GM12891 (cell line): ENCODE measurements around the gene CDK14.

Source experiments
- DNase-seq: peaks from one replicate; pipeline ENCODE4 v3.0.0; 2011; ENCODE audit warnings: low spot score; ENCODE audit not compliant: insufficient read length
- FAIRE-seq: peaks from 2 replicates; lab custom pipeline; 2011; peaks lifted over from hg19 to GRCh38; lab: Jason Lieb, UNC
- PAX5 ChIP-seq: IDR thresholded peaks from 2 replicates; pipeline ENCODE4 v1.6.1; 2011; ENCODE audit warnings: low read length, moderate library complexity, mild to moderate bottlenecking; ENCODE audit not compliant: insufficient read depth, severe bottlenecking
- POLR2A ChIP-seq: IDR thresholded peaks from 2 replicates; pipeline ENCODE4 v1.6.1; 2011; ENCODE audit warnings: low read depth, low read length, control low read depth
- POLR2AphosphoS5 ChIP-seq: IDR thresholded peaks from 2 replicates; pipeline ENCODE4 v1.6.1; 2011; ENCODE audit warnings: low read depth, low read length, control low read depth
- POU2F2 ChIP-seq: IDR thresholded peaks from 2 replicates; pipeline ENCODE4 v1.6.1; 2011; ENCODE audit warnings: low read depth, mild to moderate bottlenecking, control low read depth, low read length, moderate library complexity
- SPI1 ChIP-seq: IDR thresholded peaks from 2 replicates; pipeline ENCODE4 v1.6.1; 2011; ENCODE audit warnings: low read depth, low read length, control low read depth
- TAF1 ChIP-seq: IDR thresholded peaks from 2 replicates; pipeline ENCODE4 v1.6.1; 2011; ENCODE audit warnings: low read depth, low read length, control low read depth

The CDK14 gene

DNA sequence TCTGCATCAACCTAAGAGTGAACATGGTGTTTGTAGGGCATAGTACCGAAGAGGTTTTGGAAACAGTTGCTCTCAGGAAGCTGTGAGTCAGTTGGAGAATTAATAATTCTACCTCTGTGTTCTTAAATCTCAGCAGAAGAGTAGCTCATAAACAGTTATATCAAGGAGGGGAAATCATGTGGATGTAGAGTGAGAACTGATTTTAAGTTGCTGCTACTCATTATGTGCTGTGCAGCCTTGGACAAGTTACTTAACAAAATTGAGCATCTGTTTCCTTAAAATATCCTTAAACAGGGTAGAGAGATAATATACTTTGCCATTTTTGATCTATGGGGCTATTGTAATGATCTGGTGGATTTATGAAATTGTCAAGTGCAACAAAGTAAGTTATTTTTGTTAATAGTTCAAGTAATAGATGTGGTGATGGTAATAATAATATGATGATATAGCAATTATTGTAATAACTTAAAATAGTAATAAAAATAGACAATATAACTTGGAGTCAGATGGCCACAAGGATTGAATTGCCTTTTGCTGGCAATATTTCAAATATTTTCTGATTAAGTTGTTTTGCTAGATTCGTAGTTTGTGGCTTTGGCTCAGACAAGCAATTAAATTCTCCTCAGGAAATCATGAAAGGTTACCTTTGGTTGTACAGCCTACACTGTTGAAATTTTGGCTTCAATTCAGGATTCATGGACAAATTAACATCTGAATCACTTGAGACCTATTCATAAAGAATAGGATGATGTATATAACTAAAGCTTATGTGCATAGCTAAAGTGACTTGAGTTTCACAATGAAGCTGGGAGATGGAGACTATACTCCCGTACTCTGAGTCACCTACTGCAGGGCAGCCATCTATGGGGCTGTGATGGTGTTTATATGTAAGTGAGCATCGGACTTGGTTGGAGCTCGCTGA lies 228.5 kb downstream of the CDK14 start:
- DNase-seq (no peak), FAIRE-seq (no peak)
- TF ChIP-seq TAF1, result no peak
- no peak for TF ChIP-seq POLR2A
- TF ChIP-seq SPI1, result no peak
- no peak for TF ChIP-seq PAX5
- no peak for TF ChIP-seq POLR2AphosphoS5
- TF ChIP-seq POU2F2, result no peak

DNA sequence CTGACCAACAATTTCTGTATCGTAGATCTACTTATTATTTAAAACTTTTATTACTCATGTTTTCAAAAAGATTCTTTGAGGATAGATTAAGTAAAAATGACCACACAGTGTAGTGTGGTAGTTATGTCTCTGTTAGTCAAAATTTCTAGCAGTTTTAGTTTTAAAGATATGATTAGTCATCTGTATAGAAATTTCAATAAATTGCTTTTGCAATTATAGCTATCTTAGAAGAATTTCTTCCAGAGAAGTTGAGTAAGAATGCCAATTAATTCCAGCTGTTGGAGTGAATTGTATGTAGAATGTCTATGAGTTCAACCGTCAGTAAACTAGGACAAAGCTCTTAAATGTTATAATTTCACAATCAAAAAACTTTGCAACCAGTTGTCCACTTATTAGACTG lies 229.7 kb downstream of the CDK14 start:
- no peak for FAIRE-seq

DNA sequence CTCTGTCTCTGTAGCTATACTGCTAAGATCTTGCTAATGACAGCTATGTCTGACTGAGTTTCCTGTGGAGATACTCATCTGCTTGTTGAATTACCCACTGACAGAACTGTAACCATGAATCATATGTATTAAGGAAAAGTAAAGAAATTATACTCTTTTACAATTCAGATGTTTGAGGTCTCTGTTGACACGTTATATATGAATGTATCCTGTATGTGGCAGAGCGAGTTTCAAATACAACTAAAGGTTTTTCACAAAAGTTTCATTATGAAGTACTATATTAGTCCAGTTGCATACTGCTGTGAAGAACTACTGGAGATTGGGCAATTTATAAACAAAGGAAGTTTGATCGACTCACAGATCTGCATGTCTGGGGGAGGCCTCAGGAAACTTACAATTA lies 232.5 kb downstream of the CDK14 start:
- TF ChIP-seq POLR2AphosphoS5, result no peak
- TF ChIP-seq POLR2A, result no peak
- TF ChIP-seq TAF1, result no peak
- TF ChIP-seq SPI1, result no peak
- no peak for TF ChIP-seq PAX5
- TF ChIP-seq POU2F2, result no peak
- DNase-seq, result no peak
- no peak for FAIRE-seq

More for the DNA sequence above, 229.7 kb downstream of the CDK14 start:
- TF ChIP-seq POLR2AphosphoS5 (no peak), SPI1 (no peak), POU2F2 (no peak), POLR2A (no peak), TAF1 (no peak), PAX5 (no peak)
- DNase-seq, result no peak

DNA sequence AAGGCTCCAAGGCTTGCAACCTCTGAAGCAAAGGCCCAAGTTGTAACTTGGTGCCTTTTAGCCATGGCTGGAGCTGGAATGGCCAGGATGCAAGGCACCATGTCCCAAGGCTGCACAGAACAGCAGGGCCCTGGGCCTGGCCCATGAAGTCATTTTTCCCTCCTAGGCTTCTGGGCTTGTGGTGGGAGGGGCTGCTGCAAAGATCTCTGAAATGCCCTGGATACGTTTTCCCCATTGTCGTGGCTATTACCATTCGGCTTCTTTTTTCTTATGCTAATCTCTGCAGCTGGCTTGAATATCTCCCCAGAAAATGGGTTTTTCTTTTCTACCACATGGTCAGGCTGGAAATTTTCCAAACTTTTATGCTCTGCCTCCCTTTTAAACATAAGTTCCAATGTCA lies 234.2 kb downstream of the CDK14 start:
- FAIRE-seq (no peak), DNase-seq (no peak)
- TF ChIP-seq PAX5, result no peak
- no peak for TF ChIP-seq TAF1
- TF ChIP-seq POLR2A, result no peak
- TF ChIP-seq POLR2AphosphoS5, result no peak
- no peak for TF ChIP-seq POU2F2

DNA sequence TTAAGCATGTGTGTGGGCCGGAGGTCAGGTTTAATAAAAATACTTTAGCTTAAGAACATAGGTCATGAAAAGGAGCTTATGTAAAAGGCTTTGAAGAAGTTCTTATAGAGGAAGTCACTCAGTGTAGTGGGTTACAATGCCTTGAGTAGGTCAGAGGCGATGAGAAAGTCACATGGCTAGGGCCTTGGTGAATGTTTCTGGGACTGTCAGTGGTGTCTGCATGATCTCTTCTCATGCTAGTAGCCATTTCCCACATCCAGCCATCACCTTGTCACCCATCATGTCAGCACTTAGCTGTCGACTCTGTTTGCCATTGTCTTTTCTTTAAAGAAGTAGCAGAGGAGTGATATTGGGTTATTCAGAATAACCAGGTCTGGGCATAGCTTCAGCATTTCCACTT lies 236.6 kb downstream of the CDK14 start:
- FAIRE-seq (peak; percentile 51), DNase-seq (no peak)
- TF ChIP-seq POU2F2, result no peak
- no peak for TF ChIP-seq POLR2AphosphoS5
- TF ChIP-seq SPI1, result 0 out of 2 replicates have a peak, but pooled peaks have one; percentile 8
- TF ChIP-seq PAX5, result no peak
- TF ChIP-seq POLR2A, result no peak

DNA sequence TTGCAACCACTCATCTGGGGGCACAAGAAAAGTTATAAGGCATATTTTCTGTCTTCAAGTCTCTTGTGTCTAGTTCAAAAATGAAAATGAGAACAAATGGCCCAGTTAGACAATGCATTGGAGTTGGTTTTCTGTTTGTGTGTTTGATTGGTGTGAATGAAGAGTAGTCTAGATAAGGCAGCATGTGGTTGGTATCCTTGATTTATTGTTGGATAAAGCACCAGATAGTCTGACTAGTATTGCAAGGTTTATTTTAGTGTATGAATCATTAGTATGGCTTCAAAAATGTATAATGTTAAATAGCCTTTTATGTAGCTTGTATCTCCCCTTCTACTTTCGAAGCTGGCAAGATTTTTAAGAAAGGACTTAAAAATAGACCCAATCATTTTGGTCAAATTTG lies 237.3 kb downstream of the CDK14 start:
- DNase-seq (no peak), FAIRE-seq (no peak)
- TF ChIP-seq TAF1, result no peak
- no peak for TF ChIP-seq SPI1
- no peak for TF ChIP-seq POLR2AphosphoS5
- no peak for TF ChIP-seq PAX5
- TF ChIP-seq POLR2A, result no peak
- no peak for TF ChIP-seq POU2F2

DNA sequence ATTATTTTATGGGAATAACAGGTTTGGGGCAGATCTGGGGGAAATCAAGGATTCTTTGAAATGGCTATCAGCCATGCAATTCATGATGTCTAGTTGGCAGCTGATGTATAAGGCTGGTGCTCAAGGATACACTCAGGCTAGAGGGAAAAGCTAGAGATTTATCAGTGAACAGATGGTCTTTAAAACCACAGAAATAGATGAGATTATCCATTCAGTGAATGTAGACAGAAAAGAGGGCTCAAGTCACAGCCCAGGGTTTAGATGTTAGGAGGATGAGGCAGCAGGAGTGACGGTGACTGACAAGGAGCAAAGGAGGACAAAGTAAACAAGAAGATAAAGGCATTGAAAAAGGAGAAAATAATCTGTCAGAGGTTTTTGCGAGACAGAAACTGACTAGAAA lies 238.7 kb downstream of the CDK14 start:
- TF ChIP-seq TAF1, result no peak
- TF ChIP-seq PAX5, result no peak
- no peak for TF ChIP-seq SPI1
- no peak for TF ChIP-seq POU2F2
- no peak for TF ChIP-seq POLR2AphosphoS5
- TF ChIP-seq POLR2A, result no peak
- FAIRE-seq, result no peak
- no peak for DNase-seq

DNA sequence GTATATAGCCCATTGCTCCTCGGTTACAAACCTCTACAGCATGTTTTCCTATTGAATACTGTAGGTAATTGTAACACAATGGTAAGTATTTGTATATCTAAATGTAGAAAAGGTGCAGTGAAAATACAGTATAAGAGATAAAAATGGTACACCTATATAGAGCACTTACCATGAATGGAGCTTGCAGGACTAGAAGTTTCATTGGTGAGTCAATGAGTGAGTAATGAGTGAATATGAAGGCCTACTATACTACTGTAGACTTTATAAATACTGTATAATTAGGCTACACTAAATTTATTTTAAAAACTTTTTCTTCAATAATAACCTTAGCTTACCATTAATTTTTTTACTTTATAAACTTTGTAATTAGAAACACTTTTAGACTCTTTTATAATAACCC lies 239.7 kb downstream of the CDK14 start:
- TF ChIP-seq PAX5, result no peak
- no peak for TF ChIP-seq TAF1
- no peak for TF ChIP-seq POLR2AphosphoS5
- no peak for TF ChIP-seq POU2F2
- DNase-seq (no peak), FAIRE-seq (no peak)

DNA sequence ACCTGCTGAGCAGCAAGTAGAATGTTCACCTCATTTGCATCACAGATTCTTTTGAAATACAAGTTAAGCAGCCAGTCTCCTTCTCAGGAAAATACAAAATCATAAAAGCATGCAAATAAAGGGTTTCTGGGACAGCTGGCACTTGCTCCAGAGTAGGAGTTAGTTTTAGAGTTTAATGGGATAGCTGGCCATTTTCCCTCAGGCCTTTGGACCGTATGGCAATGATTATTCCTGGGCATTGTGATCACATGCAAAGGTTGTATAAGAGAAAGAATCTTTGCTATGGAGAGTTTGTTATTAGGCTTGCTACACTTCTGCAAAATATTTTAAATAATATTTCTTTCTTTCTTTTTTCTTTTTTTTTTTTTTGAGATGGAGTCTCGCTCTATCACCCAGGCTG lies 240.8 kb downstream of the CDK14 start:
- no peak for TF ChIP-seq TAF1
- no peak for TF ChIP-seq POU2F2
- TF ChIP-seq SPI1, result no peak

DNA sequence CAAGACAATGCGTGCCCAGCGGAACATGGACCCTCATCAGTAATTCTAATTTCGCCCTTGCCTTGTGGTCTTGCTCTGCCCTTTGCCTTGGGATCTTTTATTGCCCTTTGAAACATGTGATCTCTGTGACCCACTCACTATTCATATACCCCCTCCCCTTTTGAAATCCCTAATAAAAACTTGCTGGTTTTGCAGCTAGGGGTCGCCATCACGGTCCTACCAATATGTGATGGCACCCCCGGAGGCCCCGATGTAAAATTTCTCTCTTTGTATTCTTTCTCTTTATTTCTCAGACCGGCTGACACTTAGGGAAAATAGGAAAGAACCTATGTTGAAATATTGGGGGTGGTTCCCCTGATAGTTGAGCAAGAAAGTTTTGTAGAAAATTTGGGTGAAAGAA lies 242.7 kb downstream of the CDK14 start:
- no peak for TF ChIP-seq SPI1
- no peak for TF ChIP-seq POU2F2
- no peak for TF ChIP-seq PAX5
- TF ChIP-seq TAF1, result no peak
- TF ChIP-seq POLR2AphosphoS5, result no peak
- no peak for TF ChIP-seq POLR2A
- DNase-seq (no peak), FAIRE-seq (no peak)

More for the DNA sequence above, 240.8 kb downstream of the CDK14 start:
- no peak for DNase-seq
- no peak for FAIRE-seq
